DLD1 (cell line): ENCODE measurements around the gene TOM1L2.
"Not testable (repeated sequence)": the region's sequence is repeated elsewhere in the genome, so short reads cannot be mapped to it uniquely, and the experiment has no call there.

Experiments used
- in situ Hi-C: cut with HindIII; loops from 2 replicates; pipeline ENCODE4 v1.10.0; 2017; ENCODE audit warnings: low sequenced_read_pairs

Gene TOM1L2

DNA sequence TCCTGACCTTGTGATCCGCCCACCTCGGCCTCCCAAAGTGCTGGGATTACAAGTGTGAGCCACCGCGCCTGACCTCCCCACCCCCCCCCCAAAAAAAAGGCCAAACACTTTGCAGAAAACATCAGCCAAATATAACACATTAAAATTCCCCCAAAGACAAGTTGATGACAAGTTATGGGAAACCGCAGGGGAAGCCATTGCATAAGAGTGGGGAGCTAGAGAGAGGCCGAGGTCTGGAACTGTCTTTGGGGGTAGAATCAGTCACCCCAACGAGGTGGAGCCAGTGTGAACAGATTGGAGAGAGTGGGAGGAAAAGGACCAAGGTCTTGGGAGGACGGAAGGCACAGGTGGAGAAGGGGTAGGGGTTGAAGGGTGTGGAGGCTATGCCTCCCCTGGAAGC lies 3.2 kb upstream of the TOM1L2 start:
- in situ Hi-C loops: no loop called here

DNA sequence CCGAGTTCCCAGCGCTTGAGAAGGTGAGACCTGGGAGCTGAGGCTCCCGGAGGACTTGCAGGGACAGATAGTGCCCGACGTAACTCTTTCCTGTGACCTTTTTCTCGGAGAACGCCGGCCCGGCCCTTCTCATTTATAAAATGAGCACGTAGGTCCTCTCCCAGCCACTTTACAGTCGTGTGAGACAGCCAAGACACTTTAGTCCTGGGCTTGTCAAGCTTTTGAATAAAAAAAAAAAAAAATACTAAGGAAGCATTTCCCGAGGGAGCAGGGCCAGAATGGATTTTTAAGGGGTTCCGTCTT lies 703 bp upstream of the TOM1L2 start:
- in situ Hi-C loops: no loop called here

DNA sequence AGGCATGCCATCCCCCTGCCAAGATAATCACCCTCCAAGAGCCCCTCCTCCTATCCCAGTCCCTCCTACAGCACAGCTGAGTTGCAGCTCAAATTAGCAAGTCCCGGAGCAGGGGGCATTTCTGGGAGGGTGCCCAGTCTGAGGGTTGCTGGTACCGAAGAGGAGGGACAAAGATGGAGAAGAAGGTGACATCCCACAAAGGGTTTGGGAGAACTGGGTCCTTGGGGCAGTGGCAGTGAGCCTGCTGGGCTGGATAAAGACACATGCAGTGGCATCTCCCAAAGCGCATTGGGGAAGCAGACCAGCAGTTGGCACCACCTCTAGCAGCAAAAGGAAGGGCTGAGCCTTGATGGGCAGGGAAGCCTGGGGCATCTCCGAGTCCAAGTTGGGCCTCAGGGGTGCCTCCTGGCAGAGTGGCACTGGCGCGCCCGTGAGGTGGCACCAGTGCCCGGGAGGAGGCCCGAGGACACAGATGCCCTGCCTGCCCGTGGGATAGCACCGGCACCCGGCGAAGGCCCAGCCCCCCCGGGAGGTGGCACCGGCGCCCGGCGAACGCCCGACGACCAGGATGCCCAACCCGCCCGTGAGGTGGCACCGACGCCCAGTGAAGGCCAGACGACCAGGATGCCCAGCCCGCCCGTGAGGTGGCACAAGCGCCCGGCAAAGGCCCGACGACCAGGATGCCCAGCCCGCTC lies 622 bp downstream of the TOM1L2 start:
- in situ Hi-C loops: no loop called here

DNA sequence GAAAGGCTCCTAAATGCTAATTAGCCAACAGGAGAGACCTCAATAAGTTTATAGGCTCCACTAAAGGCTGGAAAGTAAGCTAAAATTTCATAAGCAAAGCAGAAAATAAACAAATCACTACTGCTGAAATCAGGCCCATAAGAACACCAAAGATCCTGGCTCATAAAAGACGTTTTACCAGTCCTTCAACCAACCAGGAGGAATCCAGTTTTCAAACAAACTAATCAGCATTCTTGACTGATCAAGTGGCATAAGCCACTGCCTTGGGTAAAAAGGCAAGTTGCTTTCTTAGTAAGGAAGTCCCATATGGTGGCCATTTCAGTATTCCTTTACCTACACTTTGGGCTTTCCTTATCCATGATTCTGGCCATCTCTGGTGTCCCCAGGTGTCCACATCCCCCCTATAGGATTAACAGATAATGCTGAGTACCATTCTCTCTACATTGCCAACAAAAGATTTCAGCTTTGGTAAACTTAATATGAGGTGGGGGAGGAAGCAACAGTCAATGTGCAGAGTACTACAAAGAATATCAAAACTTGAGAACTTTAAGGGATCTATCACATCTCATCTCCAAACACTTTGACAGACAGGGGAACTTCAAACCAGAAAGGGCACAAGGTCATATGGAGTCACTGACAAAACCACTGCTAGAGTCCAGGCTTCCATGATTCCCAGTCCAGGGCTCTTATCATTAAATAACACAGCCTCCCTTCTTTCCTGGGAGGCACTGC lies 1.3 kb downstream of the TOM1L2 start:
- in situ Hi-C loops: no loop called here

DNA sequence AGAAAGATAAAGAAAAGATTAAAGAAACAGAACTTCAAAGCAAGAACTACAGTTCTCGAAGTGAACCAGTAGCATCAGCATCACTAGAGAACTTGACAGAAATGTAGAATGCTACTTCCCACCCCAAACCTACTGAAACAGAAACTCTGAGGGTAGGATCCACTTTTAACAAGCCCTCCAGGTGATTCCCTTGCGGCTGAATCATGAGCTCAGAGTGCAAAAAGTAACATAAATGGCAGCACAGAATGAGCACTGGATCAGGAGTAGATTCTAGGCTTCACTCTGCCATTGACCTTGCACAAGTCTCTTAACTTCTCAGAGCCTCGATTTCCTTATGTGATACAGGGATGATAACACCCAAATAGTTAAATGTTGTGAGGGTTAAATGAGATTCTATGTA lies 5.8 kb downstream of the TOM1L2 start:
- in situ Hi-C loops: no loop called here

DNA sequence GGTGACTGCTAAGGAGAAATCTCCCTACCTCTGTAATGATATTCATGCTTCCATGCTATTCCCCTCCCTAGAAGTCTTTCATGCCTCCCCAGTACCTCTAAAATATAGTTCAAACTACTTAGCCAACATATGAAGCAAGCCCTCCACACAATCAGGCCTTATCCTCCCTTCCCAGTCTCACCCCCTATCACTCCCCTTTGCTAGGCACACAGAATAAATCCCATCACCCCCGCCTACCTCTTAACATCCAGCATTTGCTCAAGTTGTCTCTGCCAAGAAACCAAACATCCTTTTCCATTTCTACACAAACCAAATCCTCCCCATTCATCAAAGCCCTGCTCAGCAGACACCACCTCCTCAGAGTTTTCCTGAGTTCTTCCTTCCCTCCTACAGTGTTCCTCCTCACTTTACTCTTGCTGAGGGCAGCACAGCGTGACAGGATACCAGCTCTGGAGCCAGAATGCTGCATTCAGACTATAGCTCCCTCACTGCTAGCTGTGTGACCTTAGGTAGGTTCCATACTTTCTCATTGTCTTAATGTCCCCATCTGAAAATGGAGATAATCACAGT lies 7.0 kb downstream of the TOM1L2 start:
- in situ Hi-C loops: no loop called here

DNA sequence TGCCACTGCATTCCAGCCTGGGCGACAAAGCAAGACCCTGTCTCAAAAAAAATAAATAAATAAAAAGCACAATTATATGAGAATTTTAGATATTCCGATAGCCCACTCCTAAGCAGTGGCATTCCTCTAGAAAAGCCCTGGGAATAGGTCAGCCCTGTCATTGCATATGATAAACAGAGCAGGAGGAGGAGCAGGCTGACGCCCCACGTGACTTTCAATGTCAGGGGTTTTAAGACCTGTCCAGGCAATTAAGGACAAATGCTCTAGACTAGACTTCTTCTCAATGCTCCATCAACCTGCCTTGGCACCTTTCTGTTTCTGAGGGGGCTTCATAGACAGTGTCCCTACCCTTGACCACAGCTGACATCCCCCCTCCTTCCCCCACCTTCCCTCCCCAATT lies 7.5 kb downstream of the TOM1L2 start:
- in situ Hi-C loops: no loop called here

DNA sequence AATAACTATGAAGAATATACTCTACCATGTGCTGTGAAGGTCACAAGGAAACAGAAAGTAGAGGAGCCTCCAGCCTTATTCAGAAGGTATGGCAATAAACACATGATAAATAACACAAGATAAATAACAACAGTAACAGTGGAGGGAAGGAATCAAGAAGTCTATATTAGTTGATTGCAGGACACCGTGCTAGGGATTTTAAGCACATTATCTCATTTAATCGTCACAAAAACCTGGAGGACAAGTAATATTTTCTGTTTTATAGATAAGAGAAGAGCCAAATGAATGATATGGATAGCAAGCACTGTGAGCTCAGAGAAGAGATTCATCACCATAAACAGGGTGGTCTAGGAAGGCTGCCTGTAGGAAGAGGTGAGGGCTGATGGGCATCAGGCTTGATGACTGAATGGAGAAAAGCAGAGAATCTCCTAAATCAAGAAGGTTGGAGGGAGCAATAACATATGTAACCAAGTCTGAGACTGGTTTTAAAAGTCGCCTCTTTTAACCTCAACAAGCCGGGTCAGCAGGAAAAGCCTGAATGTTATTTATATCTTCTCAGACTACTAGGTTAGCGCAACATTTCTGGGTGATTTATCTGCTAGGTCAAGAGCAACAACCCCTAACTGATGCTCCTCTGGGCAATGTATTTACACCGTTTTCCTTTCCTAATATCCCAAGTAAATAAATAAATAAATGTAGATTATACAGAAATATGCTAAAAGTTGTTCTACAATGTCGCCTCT lies 8.3 kb downstream of the TOM1L2 start:
- in situ Hi-C loops: no loop called here

DNA sequence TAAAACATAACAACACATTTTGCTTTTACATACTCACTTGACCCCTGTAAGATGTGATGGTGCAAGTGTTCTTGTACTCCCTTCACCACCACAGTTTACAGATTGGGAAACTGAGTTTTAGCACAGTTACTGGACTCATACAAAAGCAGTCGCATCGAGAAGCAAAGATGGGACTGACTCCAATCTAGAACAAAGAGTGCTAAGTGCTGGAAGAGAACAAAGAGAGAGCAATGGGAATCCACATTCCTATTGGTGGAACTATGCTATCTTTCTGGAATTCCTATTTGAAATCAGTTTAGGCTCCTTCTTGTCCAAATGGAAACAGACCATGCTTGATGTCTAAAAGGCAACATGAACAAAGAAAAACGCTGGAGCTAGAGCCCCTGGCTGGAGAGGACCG lies 9.1 kb downstream of the TOM1L2 start:
- in situ Hi-C loops: no loop called here

DNA sequence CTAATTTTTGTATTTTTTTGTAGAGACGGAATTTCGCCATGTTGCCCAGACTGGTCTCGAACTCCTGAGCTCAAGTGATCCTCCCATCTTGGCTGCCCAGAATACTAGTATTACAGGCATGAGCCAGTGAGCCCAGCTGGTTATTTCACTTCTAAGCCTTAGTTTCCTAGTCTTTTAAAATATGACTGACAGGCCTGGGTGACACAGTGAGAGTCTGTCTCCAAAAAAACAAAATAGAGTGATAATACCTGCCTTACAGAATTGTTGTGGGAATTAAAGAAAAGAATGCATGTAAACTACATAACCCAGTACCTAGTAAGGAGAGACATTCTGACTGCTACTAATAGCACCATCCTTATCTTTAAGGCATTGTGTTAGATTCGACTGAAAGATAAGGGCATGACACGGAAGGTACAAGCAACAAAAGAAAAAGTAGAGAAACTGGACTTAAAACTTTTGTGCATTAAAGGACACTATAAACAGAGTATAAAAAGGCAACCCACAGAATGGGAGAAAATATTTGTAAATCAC lies 11.6 kb downstream of the TOM1L2 start:
- in situ Hi-C loops: no loop called here

DNA sequence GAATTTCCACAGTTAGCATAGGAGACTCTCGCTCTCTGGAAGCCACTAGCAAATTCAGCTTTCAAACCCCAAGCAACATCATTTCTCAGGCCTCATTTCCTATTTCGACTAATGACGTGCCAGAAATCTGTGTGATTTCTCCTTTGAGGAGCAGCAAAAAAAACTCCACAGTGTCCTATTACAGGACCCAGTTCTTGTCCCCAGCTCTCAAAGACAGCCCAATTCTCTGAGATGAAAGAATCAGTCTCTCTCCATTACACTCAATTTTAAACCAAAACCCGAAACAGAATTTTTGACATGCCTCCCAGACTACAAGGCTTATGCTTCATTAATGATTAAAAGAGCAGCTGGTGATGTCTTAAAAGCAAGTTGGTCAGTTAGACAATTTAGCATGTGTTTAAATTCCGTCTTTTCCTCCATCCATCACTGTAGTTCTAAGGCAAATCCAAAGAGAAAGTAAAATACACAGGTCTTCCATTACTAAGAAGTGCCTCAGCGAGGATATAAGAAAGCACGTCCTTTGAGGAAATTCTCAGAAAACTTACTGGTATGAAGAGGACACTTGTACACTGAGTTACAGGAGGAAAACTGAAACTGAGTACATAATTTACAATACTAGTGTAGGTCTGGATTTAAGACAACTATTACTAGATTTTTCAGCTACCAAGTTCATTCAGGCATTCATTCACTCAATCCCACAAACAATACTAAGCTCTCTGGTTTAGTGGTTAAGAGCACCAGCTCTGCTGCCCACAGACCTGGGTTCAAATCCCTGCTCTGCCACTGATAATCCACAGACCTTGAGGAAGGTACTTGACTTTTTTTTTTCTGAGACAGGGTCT lies 12.5 kb downstream of the TOM1L2 start:
- in situ Hi-C loops: no loop called here

DNA sequence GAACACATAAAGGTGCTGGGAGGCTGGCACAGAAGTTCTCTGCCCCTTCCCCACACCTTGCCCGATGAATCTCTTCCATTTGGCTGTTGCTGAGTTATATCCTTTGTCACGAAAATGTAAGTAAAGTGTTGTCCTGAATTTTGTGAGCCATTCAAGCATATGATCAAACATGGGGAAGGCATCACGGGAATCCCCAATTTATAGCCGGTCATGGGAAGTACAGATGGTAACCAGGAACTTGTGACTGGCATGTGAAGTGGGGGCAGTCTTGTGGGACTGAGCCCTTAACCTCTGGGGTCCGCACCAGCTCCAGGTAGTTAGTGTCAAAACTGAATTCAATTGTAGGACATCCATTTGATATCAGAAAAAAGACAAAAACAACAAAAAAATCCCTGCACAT lies 13.2 kb downstream of the TOM1L2 start:
- in situ Hi-C loops: no loop called here

DNA sequence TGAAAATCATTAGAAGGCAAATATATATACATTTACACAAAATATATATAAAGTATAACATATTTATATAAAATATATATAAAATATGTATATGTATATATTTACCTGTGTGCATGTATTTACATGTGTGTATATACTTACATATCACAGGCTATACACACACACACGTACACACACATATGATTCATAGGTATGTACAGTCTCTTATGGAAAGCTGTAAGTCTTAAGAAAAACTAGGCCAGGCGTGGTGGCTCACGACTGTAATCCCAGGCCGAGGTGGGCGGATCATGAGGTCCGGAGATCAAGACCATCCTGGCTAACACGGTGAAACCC lies 14.7 kb downstream of the TOM1L2 start:
- in situ Hi-C loops: no loop called here

DNA sequence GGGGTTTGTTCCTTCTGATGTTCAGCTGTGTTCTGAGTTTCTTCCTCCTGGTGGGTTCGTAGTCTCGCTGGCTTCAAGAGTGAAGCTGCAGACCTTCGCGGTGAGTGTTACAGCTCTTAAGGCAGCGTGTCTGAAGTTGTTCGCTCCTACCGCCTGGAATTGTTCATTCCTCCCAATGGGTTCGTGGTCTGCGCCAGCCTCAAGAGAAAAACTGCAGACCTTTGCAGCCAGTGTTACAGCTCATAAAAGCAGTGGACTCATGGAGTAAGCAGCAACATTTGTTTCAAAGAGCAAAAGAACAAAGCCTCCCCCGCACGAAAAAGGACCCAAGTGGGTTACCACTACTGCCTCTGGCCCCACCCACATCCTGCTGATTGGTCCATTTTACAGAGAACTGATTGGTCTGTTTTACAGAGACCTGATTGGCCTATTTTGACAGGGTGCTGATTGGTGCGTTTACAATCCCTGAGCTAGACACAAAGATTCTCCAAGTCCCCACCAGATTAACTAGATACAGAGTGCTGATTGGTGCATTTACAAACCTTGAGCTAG lies 16.3 kb downstream of the TOM1L2 start:
- in situ Hi-C loops: not testable (repeated sequence)

DNA sequence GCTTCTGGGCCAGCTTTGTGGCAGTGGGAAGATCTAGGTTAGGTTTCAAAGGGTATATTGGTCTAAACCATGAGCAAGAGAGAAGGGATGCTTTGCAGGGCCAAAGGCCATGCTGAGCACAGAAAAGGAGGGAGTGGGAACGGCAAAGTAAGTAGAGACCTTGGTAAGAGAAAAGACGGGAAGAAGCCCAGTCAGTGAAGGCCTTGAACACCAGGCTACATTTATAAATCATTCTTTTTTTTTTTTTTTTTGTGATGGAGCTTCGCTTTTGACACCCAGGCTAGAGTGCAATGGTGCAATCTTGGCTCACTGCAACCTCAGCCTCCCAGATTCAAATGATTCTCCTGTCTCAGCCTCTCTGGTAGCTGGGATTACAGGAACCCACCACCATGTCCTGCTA lies 18.1 kb downstream of the TOM1L2 start:
- in situ Hi-C loops: no loop called here

DNA sequence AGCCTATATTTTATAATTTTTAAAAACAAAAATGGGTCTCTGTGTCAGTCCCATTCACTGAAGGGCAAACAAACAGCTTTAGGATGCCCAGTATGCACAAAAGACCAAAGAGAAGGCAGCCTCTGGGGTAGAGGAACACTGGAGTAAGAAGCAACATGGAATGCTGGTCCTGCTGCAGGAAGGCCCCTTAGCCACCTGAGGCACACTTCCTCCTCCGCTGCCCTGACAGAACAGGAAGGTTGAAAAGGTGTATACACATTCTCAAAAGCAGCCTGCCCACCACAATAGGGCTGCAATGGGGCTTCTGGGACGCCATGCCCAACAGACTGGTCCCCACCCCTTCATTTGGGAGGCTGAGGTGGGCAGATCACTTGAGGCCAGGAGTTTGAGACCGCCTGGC lies 19.5 kb downstream of the TOM1L2 start:
- in situ Hi-C loops: no loop called here

DNA sequence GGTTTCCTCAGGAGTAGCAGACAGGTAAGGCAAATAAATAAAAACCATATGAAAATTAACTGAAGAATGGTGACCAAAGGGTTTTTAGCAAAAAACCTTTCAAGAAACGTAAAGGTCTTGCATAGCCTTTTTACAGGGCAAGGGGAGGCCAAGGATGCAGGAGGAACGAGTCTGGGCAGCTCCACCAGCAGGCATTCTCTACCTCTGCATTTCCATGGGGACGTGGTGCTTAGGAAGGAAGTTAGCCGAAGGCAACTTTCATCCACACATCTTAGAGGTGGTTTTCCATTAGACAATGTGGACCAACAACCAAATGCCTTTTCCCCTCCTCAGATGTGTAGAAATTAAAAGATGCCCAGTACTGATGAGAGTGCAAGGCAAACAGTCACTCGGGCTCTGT lies 20.7 kb downstream of the TOM1L2 start:
- in situ Hi-C loops: no loop called here

DNA sequence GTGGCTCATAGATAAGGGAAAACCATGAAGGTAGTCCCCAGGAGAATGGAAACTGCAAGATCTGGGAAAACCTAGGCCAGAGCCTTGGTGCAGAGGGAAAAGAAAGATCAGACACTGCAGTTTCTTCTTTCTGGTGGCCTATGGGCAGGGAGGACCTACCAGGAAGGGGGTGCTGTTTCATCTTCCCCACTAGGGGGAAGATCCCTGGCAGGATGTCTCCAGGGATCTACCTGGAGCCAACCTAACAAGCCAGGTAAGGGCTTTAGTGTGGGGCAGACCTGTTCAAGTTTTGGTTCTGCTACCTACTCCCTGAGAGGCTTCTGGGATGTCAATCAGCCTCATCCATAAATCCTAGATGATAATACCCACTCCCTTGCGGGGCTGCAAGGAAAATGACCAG lies 21.4 kb downstream of the TOM1L2 start:
- in situ Hi-C loops: no loop called here

DNA sequence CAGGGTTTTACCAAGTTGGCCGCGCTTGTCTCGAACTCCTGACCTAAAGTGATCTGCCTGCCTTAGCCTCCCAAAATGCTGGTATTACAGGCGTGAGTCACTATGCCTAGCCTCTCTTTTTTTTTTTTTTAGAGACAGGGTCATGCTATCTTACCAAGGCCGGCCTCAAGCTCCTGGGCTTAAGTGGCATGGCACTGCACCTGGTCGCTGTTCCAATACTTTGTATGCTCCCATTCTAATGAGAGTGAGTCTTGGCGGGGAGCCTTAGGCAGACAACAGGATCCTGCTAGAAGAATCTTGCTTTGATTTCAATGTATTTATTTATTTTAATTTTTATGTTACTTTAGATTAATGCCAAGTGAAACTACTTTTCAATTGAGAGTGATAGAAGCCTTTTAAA lies 21.9 kb downstream of the TOM1L2 start:
- in situ Hi-C loops: no loop called here

DNA sequence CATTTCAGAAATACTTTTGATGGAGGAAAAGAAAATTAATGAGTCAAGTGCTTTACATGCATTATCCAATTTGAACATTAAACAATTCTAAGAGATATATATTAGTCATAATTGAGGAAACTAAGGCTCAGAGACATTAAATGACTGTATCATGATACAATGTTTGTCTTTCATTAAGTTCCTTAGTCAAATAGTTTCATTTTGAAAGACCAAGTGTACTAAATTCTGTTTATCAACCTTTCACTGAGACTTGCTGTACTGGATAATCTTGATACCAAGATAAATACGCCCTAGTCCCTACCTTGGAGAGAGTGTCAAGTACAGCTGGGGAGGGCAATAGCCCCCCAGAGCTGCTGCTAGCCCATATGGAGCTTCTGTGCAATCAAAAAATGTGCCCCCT lies 24.2 kb downstream of the TOM1L2 start:
- in situ Hi-C loops: no loop called here

DNA sequence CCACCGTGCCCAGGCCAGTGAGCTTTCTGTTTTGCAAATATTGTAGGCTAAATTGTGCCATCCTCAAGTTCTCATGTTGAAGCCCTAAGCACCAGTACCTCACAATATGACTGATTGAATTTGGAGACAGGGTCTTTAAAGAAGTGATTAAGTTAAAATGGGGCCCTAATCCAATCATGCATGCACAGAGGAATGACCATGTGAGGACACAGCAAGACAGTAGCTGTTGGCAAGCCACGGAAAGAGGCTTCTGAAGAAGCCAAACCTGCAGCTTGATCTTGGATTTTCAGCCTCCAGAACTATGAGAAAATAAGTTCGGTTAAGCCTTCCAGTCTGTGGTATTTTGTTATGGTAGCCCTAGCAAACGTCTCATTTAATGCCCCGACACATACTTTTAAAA lies 24.9 kb downstream of the TOM1L2 start:
- in situ Hi-C loops: no loop called here
